ENCODE measurements around the gene L1CAM. TPM values are rescaled to one million over a fixed set of nuclear protein-coding genes. Genes with fewer than 3 reads are reported as not detected.

L1CAM gene
- total RNA-seq, 1 experiment from 2014 or later: 819 TPM

DNA sequence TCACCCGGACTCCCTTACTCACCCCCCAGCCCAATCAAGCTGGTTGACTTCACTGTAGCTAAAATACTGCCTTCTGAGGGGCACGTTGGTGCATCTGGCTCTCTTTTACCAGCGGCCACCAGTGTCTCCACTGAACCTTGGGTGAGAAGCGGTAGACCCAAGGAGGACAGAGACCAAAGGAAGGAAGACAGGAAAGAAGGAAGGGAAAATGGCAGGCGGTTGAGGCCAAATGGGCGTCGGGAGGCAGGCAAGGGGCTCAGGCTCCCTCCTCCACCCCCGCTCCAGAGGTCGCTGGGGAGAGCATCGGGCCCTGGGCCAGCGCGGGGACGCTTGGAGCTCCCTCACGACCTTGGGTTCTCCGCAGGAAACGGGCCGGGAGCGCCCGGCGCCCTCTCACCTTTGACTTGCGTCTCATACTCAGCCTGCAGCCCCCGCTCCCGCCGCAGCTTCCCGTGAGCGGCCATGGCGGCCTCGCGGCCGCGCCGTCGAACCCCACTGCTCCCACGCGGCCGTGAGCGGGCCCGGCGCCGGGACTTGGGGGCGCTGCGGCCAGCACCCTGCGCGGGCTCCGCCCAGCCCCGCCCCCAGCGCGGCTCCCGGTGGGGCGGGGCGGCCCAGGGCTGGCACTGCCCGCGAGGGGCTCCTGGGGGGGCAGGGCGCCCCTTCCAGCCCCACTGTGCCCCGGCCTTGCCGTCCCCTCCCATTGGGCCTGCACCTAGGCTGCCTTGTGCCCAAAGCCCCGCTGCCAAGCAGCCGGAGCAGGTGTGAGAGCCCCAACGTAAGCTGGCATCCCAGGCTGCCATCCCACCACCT is 40.0 kb upstream of the L1CAM start, which contains the start of gene ARHGAP4:
Gene ARHGAP4 (minus strand): TSS at position 526 of the 813 bp plus-strand sequence. CDS start 62 bp downstream, at position 464.
- H3K27me3 ChIP-seq (ENCODE audit: control insufficient read depth, insufficient read depth, low read length): no peaks in the 10 kb centered on the region
- POLR2A ChIA-PET: interaction anchor here (0.7 kb wide), 1 partner anchor 16 kb away, joined by 9 read pairs; no protein-coding TSS in a partner anchor
- ATAC-seq: peak; percentile 46
- peak; percentile 96 for TF ChIP-seq POLR2AphosphoS5 (IDR thresholded peaks at IDR 0.05; ENCODE audit: low read depth, low read length)
- no peak for TF ChIP-seq SIN3A (IDR thresholded peaks at IDR 0.05; ENCODE audit: borderline replicate concordance, insufficient read depth, low read depth, low read length)
- no peaks in the 10 kb centered on the region for H3K9me3 ChIP-seq (ENCODE audit: control insufficient read depth, insufficient read depth, low read depth, low read length)
- peaks cover 52% of the 10 kb centered on the region for H3K4me1 ChIP-seq (ENCODE audit: control insufficient read depth, insufficient read depth, low read length)
- peak within 1 kb of the TSS; percentile 79 to 95 for H3K4me3 ChIP-seq (ENCODE audit: low read depth in 2 of 2, low read length in 2 of 2)
- no peak for DNase-seq (ENCODE audit: low read depth, low spot score)
- H3K36me3 ChIP-seq (ENCODE audit: control insufficient read depth, insufficient read depth, low read length): peaks cover 4% of the 10 kb centered on the region
- peak within 1 kb of the TSS; percentile 99 for H3K27ac ChIP-seq (ENCODE audit: low read length)
- CTCF ChIA-PET: interaction anchor here (0.6 to 5.4 kb wide), 3 partner anchors 15 to 26 kb away, joined by 5 to 45 read pairs (median 9); no protein-coding TSS in a partner anchor
- in situ Hi-C loops (cut with HindIII; ENCODE audit: low pct_unique_long_range_greater_than_20kb, low sequenced_read_pairs): no loop called here
- intact Hi-C loops (cut with micrococcal nuclease; ENCODE audit: unreplicated experiment): loop anchor here (2.0 to 10.0 kb wide), 2 partner anchors 21 to 161 kb away; partner anchors contain the start of gene PLXNB3
- TSS peak; percentile 100 for BruUV-seq (replicated peaks)

DNA sequence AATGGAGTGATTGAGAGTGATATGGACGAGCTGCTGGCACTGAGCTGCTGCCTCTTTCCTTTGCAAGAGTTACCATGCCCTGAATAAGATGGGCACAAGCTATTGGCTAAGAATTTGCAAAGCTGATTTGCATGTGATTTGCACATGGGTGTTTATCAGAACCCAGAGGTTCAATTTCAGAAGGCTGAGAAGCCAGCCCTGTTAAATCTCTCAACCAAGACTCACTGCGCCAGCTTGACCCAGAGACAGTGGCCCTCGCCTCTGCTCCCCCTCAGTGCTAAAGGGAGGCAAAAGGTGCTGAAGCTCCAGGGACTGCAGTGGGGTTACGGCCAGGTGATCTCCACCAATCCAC is 39.4 kb upstream of the L1CAM start:
- POLR2A ChIA-PET: no interaction called here
- Histone ChIP-seq H3K4me1 (ENCODE audit: control insufficient read depth, insufficient read depth, low read length) (peaks cover 50% of the 10 kb centered on the region), H3K27ac (ENCODE audit: low read length) (peak overlapping the region; percentile 99), H3K9me3 (ENCODE audit: control insufficient read depth, insufficient read depth, low read depth, low read length) (no peaks in the 10 kb centered on the region), H3K4me3 (ENCODE audit: low read depth in 2 of 2, low read length in 2 of 2) (peak overlapping the region; percentile 79 to 95), H3K27me3 (ENCODE audit: control insufficient read depth, insufficient read depth, low read length) (no peaks in the 10 kb centered on the region), H3K36me3 (ENCODE audit: control insufficient read depth, insufficient read depth, low read length) (peaks cover 4% of the 10 kb centered on the region; the same call in 1 of the 2 replicates)
- ATAC-seq (no peak), DNase-seq (ENCODE audit: low read depth, low spot score) (no peak)
- TF ChIP-seq SIN3A (IDR thresholded peaks at IDR 0.05; ENCODE audit: borderline replicate concordance, insufficient read depth, low read depth, low read length) (no peak), TCF7L2 (IDR thresholded peaks at IDR 0.05; ENCODE audit: low read depth, low read length) (no peak), POLR2AphosphoS5 (IDR thresholded peaks at IDR 0.05; ENCODE audit: low read depth, low read length) (no peak)
- TF ChIP-seq, protein P1, sequence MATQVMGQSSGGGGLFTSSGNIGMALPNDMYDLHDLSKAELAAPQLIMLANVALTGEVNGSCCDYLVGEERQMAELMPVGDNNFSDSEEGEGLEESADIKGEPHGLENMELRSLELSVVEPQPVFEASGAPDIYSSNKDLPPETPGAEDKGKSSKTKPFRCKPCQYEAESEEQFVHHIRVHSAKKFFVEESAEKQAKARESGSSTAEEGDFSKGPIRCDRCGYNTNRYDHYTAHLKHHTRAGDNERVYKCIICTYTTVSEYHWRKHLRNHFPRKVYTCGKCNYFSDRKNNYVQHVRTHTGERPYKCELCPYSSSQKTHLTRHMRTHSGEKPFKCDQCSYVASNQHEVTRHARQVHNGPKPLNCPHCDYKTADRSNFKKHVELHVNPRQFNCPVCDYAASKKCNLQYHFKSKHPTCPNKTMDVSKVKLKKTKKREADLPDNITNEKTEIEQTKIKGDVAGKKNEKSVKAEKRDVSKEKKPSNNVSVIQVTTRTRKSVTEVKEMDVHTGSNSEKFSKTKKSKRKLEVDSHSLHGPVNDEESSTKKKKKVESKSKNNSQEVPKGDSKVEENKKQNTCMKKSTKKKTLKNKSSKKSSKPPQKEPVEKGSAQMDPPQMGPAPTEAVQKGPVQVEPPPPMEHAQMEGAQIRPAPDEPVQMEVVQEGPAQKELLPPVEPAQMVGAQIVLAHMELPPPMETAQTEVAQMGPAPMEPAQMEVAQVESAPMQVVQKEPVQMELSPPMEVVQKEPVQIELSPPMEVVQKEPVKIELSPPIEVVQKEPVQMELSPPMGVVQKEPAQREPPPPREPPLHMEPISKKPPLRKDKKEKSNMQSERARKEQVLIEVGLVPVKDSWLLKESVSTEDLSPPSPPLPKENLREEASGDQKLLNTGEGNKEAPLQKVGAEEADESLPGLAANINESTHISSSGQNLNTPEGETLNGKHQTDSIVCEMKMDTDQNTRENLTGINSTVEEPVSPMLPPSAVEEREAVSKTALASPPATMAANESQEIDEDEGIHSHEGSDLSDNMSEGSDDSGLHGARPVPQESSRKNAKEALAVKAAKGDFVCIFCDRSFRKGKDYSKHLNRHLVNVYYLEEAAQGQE (IDR thresholded peaks at IDR 0.05; ENCODE audit: insufficient read depth in 1 of 2, low read depth in 2 of 2, low read length in 1 of 2): no peak
- TF ChIP-seq, protein P2, sequence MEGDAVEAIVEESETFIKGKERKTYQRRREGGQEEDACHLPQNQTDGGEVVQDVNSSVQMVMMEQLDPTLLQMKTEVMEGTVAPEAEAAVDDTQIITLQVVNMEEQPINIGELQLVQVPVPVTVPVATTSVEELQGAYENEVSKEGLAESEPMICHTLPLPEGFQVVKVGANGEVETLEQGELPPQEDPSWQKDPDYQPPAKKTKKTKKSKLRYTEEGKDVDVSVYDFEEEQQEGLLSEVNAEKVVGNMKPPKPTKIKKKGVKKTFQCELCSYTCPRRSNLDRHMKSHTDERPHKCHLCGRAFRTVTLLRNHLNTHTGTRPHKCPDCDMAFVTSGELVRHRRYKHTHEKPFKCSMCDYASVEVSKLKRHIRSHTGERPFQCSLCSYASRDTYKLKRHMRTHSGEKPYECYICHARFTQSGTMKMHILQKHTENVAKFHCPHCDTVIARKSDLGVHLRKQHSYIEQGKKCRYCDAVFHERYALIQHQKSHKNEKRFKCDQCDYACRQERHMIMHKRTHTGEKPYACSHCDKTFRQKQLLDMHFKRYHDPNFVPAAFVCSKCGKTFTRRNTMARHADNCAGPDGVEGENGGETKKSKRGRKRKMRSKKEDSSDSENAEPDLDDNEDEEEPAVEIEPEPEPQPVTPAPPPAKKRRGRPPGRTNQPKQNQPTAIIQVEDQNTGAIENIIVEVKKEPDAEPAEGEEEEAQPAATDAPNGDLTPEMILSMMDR (IDR thresholded peaks at IDR 0.05): no peak
- intact Hi-C loops (cut with micrococcal nuclease; ENCODE audit: unreplicated experiment) (loop anchor here (2.0 to 10.0 kb wide), 2 partner anchors 21 to 161 kb away; partner anchors contain the start of gene PLXNB3), in situ Hi-C loops (cut with HindIII; ENCODE audit: low pct_unique_long_range_greater_than_20kb, low sequenced_read_pairs) (no loop called here)
- BruUV-seq (replicated peaks): no TSS peak
- CTCF ChIA-PET: interaction anchor here (0.6 to 5.4 kb wide), 3 partner anchors 14 to 27 kb away, joined by 5 to 45 read pairs (median 9); no protein-coding TSS in a partner anchor

Data from Panc1 (cell line).